ENCODE data around the gene CHIA.
"Not testable (repeated sequence)": the region's sequence is repeated elsewhere in the genome, so short reads cannot be mapped to it uniquely, and the experiment has no call there.

The CHIA gene

GRCh38 chr1:111346089-111346885, 55.6 kb downstream of the CHIA start:
- Histone ChIP-seq H3K36me3 (no peaks in the 10 kb centered on the region), H3K4me1 (no peaks in the 10 kb centered on the region), H3K9me3 (no peaks in the 10 kb centered on the region), H3K4me3 (ENCODE audit: low read depth, low read length) (peak overlapping the region; percentile 71), H3K27me3 (peaks cover 12% of the 10 kb centered on the region; the same call in 1 of the 2 replicates)
- TF ChIP-seq, protein P1, sequence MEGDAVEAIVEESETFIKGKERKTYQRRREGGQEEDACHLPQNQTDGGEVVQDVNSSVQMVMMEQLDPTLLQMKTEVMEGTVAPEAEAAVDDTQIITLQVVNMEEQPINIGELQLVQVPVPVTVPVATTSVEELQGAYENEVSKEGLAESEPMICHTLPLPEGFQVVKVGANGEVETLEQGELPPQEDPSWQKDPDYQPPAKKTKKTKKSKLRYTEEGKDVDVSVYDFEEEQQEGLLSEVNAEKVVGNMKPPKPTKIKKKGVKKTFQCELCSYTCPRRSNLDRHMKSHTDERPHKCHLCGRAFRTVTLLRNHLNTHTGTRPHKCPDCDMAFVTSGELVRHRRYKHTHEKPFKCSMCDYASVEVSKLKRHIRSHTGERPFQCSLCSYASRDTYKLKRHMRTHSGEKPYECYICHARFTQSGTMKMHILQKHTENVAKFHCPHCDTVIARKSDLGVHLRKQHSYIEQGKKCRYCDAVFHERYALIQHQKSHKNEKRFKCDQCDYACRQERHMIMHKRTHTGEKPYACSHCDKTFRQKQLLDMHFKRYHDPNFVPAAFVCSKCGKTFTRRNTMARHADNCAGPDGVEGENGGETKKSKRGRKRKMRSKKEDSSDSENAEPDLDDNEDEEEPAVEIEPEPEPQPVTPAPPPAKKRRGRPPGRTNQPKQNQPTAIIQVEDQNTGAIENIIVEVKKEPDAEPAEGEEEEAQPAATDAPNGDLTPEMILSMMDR (IDR thresholded peaks at IDR 0.05; ENCODE audit: low read depth, low read length), result peak; percentile 22; the same call in 1 of the 2 replicates
- peak; percentile 82 for DNase-seq

- no peaks in the 10 kb centered on the region for H3K36me3 ChIP-seq
- TF ChIP-seq, protein P1 (IDR thresholded peaks at IDR 0.05; ENCODE audit: low read depth, low read length), result no peak
- no peak for DNase-seq
- no peaks in the 10 kb centered on the region for H3K4me1 ChIP-seq
- no peaks in the 10 kb centered on the region for H3K9me3 ChIP-seq
- H3K4me3 ChIP-seq (ENCODE audit: low read depth, low read length), result no peak overlapping the region
- peaks cover 12% of the 10 kb centered on the region; the same call in 1 of the 2 replicates for H3K27me3 ChIP-seq
These were observed 56.4 kb downstream of the CHIA start for GRCh38 chr1:111347026-111347425.

- Histone ChIP-seq H3K4me3 (ENCODE audit: low read depth, low read length) (no peak overlapping the region), H3K4me1 (no peaks in the 10 kb centered on the region), H3K9me3 (no peaks in the 10 kb centered on the region), H3K27me3 (peaks cover 5% of the 10 kb centered on the region; the same call in 1 of the 2 replicates), H3K36me3 (no peaks in the 10 kb centered on the region)
- TF ChIP-seq, protein P1 (IDR thresholded peaks at IDR 0.05; ENCODE audit: low read depth, low read length), result no peak
- no peak for DNase-seq
These were observed 61.0 kb downstream of the CHIA start for GRCh38 chr1:111351700-111352099.

GRCh38 chr1:111354584-111354983, 63.9 kb downstream of the CHIA start:
- Histone ChIP-seq H3K4me1 (no peaks in the 10 kb centered on the region), H3K36me3 (no peaks in the 10 kb centered on the region), H3K9me3 (no peaks in the 10 kb centered on the region), H3K4me3 (ENCODE audit: low read depth, low read length) (no peak overlapping the region), H3K27me3 (no peaks in the 10 kb centered on the region)
- TF ChIP-seq, protein P1 (IDR thresholded peaks at IDR 0.05; ENCODE audit: low read depth, low read length), result no peak
- DNase-seq, result no peak

DNA sequence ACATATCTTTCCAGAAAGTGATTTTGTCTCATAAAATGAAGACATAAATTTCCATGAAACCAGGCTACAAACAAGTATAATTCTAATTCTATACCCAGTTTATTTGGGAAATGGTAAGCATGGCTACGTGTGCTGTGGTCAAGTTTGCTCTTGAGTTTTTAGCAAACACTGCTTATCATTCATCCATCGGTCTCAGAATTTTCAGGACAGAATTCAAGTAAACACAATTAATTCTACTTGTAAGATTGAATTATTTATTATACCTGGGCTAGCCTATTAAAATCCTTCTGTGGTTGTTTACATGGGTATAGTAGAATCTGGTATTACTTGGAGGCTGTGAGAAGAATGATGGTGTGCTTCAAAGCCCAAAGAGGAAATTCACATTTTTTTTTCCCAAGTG, 68.3 kb downstream of the CHIA start:
- no peak for DNase-seq
- H3K9me3 ChIP-seq, result no peaks in the 10 kb centered on the region
- TF ChIP-seq, protein P1 (IDR thresholded peaks at IDR 0.05; ENCODE audit: low read depth, low read length), result no peak
- no peak overlapping the region for H3K4me3 ChIP-seq (ENCODE audit: low read depth, low read length)
- H3K4me1 ChIP-seq, result no peaks in the 10 kb centered on the region
- H3K27me3 ChIP-seq, result peaks cover 3% of the 10 kb centered on the region; the same call in 1 of the 2 replicates
- H3K36me3 ChIP-seq, result no peaks in the 10 kb centered on the region

DNA sequence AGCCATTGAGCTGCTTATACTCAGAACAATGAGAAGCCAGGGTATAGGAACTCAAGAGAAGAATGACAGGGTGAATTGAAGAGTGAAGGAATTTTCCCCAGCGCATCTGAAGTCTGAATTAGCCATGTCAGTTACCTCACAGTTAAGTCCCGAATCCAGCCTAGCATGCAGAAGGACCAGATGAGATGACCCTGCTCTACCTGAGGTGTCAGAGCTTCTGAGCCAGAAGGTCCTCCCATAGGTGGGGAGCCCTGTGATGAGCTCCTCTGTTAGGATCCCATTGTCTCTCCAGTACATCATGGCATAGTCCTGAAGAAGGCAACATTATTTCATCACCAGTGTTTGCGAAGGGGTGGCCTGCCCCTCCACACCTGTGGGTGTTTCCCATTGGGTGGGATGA, 68.7 kb downstream of the CHIA start:
- TF ChIP-seq, protein P1 (IDR thresholded peaks at IDR 0.05; ENCODE audit: low read depth, low read length), result no peak
- H3K27me3 ChIP-seq, result peaks cover 5% of the 10 kb centered on the region
- H3K4me3 ChIP-seq (ENCODE audit: low read depth, low read length), result no peak overlapping the region
- H3K9me3 ChIP-seq, result no peaks in the 10 kb centered on the region
- no peak for DNase-seq
- no peaks in the 10 kb centered on the region for H3K36me3 ChIP-seq
- H3K4me1 ChIP-seq, result no peaks in the 10 kb centered on the region

DNA sequence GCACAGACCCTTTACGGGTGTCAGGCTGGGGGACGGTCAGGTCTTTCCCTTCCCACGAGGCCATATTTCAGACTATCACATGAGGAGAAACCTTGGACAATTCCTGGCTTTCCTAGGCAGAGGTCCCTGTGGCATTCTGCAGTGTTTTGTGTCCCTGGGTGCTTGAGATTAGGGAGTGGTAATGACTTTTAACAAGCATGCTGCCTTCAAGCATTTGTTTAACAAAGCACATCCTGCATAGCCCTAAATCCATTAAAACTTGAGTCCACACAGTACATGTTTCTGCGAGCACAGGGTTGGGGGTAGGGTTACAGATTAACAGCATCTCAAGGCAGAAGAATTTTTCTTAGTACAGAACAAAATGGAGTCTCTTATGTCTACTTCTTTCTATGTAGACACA, 69.6 kb downstream of the CHIA start:
- H3K4me1 ChIP-seq; H3K36me3 ChIP-seq; DNase-seq; H3K4me3 ChIP-seq (ENCODE audit: low read depth, low read length); H3K9me3 ChIP-seq: not testable (repeated sequence)
- H3K27me3 ChIP-seq, result peaks cover 13% of the 10 kb centered on the region
